HS-5 (cell line): ENCODE measurements around the gene FZD2.
"Not testable (repeated sequence)": the region's sequence is repeated elsewhere in the genome, so short reads cannot be mapped to it uniquely, and the experiment has no call there.

Experiments used
- DNase-seq: peaks from one replicate; pipeline ENCODE4 v3.0.0-alpha.2; 2012; ENCODE audit warnings: low read depth

Gene FZD2

GRCh38 chr17:44556832-44557606 lies at the start of gene FZD2:
Gene FZD2 (plus strand): TSS chr17:44557484. CDS start chr17:44557689, 205 bp downstream.
- peak; percentile 94 for DNase-seq

DNA sequence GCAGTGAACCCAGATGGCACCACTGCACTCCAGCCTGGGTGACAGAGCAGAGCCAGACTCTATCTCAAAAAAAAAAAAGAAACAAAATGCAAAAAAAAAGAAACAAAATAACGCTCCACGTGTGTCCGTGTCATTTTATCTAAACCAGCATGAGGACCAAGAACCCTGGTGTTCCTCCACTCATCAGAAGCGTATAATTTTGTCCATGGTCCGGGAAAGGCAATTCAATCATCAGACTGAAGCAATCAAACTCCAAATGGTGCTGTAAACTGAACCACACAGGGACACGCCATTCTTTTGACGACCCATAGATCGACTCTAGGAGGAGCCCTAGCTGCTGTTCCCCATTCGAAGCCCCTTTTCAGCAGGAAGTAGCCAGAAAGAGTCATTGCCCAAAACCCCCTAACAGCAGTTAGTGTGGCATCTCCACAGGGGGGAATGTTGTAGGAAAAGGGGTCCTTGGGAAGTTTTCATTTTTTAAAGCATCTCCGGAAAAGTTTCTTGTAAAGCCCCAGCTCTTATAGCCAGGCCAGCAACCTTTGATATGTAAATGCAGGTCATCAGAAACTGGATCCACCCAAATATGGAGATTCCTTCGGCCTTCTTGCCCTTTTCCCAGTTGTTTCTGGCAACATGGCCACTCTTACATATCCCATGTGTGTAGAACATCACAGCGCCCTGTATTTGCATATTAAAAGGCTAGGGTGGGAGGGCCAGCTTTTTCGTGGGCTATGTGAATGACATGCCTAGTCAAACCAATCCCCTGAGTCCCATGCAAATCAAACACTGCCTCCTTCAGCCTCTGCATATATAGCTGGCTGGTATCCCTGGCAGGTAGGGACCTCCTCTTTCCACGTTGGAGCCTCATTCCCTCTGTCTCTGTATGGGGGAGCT lies 45.8 kb upstream of the FZD2 start:
- DNase-seq, result not testable (repeated sequence)

- DNase-seq, result no peak
These were observed 39.3 kb upstream of the FZD2 start for GRCh38 chr17:44518032-44518431.

DNA sequence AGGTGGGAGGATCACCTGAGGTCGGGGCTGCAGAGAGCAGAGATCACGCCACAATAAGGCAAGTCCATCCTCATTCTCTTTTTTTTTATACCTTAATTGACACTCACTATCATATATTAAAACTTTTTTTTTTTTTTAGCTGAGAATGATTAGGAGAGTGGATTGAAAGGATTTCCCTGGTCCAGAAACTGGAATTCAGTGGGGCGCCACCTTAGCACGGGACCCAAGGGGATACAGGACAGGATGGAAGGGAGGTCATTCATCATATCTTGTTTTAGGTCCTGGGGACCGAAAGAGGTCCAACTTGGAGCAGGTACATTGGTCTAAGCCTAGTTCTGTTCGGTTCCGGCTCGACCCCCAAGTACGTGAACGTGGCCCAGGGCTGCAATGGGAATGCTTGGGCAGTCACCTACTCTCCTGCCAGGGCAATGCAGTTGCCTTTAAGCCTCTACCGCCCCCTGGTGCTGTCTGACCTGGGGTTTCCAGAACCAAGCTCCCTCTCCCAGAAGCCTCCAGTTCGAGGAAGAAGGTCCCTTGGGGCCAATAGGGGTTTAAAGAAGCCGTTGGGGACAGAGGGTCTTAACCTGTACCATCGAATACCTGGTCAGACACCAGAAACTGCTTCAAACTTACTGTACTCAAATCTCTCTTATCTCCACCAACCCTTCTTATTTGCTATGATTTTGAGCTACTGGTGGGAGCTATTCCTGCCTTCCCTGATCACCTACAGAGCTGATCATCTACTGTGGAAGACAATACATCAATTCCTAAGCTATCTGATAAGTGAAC lies 34.2 kb upstream of the FZD2 start:
- DNase-seq, result no peak

- DNase-seq, result no peak
These were observed 33.7 kb upstream of the FZD2 start for GRCh38 chr17:44523672-44523972.

DNA sequence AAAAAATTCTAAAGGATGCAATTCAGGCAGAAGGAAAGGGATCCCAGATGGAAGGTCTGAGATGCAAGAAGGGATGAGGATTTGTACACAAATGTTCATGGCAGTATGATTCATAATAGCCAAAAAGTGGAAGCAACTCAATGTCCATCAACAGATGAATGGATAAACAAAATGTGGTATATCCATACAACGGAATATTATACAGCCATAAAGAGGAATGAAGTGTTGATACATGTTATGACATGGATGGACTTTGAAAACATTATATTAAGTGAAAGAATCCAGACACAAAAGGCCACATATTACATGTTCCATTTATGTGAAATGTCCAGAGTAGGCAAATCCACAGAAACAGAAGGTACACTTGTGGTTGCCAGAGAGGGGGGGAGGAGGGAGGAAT lies 30.2 kb upstream of the FZD2 start:
- no peak for DNase-seq

DNA sequence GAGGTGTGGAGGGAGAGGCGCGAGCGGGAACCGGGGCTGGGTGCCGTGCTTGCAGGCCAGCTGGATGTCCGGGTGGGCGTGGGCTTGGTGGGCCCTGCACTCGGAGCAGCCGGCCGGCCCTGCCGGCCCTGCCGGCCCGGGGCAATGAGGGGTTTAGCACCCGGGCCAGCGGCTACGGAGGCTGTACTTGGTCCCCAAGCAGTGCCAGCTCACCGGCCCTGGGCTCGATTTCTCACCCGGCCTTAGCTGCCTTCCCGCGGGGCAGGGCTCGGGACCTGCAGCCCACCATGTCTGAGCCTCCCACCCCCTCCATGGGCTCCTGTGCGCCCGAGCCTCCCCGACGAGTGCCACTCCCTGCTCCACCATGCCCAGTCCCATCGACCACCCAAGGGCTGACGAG lies 29.3 kb upstream of the FZD2 start:
- no peak for DNase-seq

DNA sequence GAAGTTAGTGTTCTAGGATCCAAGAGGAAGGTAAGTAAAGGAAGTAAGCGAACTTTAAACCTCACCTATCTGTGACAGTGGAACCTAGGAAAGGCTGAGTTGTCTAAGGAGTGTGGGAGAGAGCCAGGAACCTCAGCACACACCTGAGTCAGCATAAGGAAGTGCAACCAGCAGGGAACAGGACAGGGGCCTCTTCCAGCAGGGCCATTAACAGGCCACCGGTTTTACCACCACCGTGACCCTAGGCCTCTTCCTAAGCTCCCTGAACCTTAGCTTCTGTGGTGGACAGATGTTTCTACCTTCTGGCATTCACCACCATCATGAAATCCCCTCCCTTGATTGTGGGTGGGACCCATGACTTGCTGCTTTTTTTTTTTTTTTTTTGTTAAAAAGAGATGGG lies 27.4 kb upstream of the FZD2 start:
- no peak for DNase-seq

DNA sequence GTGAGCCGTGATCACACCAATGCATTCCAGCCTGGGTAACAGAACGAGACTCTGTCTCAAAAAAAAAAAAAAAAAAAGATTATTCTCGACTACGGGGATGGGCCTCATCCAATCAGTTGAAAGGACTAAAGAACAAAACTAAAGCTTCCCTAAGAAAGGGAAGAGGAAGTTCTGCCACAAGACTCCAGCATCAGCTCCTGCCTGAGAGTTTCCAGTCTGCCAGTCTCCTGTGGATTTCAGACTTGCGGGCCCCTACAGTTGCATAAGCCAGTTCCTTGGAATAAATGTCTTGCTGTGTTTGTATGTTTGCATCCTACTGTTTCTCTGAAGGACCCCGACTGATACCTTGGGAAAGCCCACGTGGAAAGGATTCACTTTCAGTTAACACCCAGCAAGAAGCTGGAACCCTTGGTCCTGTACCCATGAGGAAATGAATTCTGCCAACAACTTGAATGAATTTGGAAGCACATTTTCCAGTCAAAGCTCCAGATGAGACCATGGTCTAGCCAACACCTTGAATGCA lies 26.3 kb upstream of the FZD2 start:
- no peak for DNase-seq

GRCh38 chr17:44533533-44534246 lies 23.6 kb upstream of the FZD2 start:
- DNase-seq, result no peak

- no peak for DNase-seq
These were observed 21.0 kb upstream of the FZD2 start for GRCh38 chr17:44536090-44536953.

DNA sequence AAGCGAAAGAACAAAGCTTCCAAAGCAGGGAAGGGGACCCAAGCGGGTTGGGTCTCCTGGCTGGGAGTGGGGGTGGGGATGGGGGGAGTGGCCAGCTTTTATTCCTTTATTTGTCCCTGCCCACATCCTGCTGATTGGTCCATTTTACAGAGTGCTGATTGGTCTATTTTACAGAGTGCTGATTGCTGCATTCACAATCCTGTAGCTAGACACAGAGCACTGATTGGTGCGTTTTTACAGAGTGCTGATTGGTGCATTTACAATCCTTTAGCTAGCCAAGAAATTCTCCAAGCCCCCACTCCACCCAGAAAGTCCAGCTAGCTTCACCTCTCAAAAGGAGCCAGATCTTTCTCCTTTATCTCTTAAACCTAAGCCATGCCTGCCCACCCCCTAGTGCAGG lies 19.4 kb upstream of the FZD2 start:
- not testable (repeated sequence) for DNase-seq

GRCh38 chr17:44539673-44540072 lies 17.6 kb upstream of the FZD2 start:
- DNase-seq, result no peak

- no peak for DNase-seq
These were observed 16.8 kb upstream of the FZD2 start for GRCh38 chr17:44540246-44541084.

DNA sequence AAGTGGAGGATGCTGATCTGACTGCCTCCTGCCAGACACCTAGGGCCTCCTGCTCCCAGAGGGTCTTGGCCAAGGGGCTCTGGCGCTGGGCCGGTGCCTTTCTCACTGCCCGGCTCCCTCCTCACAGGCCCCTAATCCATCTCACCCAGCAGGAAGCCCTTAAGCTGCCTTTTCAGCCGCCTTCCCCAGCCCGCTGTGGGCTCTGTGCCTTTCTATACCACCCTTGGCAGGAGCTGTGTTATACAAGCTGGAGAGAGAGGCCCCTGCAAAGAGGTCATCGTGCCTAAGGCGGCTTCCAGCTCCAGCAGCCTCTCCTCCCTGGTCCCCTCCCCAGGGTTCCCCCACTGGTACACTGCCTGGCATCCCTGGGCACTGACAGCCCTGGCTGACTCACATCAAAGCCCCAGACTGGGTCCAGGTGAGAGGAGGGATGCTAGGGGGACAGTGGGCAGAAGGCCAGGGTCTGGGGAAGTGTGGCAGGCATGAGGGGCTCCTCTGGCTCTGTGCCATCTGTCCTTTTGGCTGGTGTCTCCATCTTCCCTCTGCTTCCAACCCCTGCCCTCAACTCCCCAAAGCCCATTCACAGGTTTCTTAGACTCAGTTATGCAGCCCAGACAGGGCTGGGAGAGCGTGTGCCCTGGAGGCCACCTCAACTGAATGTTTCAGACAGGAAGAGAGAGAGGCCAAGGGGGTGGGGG lies 15.3 kb upstream of the FZD2 start:
- no peak for DNase-seq

- DNase-seq, result peak; percentile 88
These were observed 13.9 kb upstream of the FZD2 start for GRCh38 chr17:44543213-44543904.

DNA sequence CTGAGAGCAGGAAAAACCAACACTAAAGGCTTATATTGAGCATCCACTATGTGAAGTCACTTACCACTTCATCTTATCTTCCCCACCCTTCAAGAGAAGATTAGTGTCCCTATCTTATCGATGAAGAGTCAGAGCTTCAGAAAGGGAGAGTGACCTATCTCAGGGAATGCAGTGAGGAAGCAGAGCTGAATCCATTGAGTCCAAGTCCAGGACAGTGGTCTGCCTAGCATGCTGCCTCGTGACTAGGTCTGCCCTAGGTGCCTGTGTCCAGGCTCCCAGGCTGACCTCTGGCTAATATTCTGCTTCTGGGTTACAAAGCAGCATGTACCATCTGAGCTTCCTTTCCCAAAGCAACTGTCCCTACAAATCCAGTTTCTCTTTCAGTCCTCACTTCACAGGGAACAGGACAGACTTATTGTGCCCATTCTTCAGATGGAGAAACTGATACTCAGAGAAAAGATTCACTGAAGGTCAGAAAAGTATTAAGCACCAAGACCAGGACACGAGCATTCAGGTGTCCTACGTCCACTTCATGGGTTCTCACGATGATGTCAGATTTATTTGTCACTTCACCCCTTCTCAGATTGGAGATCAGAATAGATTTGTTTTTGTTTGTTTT lies 13.3 kb upstream of the FZD2 start:
- no peak for DNase-seq
